Osteoblast (primary cell): ENCODE measurements around the gene RBP7. TPM values are rescaled to one million over a fixed set of nuclear protein-coding genes. Genes with fewer than 3 reads are reported as not detected.
A peak's percentile ranks its signal among the peaks of the same experiment; 100 is the strongest.

Experiments
- DNase-seq: peaks from one replicate; pipeline ENCODE4 v3.0.0; 2011; ENCODE audit warnings: low spot score, mixed read lengths; ENCODE audit not compliant: insufficient read length; ENCODE audit errors: missing footprints
- H2AFZ ChIP-seq: 2 replicates; pipeline ENCODE4 v1.6.0; 2011; ENCODE audit warnings: mild to moderate bottlenecking, low read length
- H3K27ac ChIP-seq: 2 replicates; pipeline ENCODE4 v1.5.1; 2011; ENCODE audit warnings: mild to moderate bottlenecking, low read depth, low read length, moderate library complexity
- H3K27me3 ChIP-seq: 2 replicates; pipeline ENCODE4 v1.6.0; 2012; ENCODE audit warnings: mild to moderate bottlenecking, control low read depth, inconsistent platforms, low read length, moderate library complexity; ENCODE audit not compliant: insufficient read depth
- H3K36me3 ChIP-seq: 2 replicates; pipeline ENCODE4 v1.5.1; 2011; ENCODE audit warnings: mild to moderate bottlenecking, low read length, control low read depth, moderate library complexity; ENCODE audit not compliant: insufficient read depth
- H3K4me1 ChIP-seq: 2 replicates; pipeline ENCODE4 v1.5.1; 2011; ENCODE audit warnings: mild to moderate bottlenecking, low read length, control low read depth, moderate library complexity; ENCODE audit not compliant: insufficient read depth
- H3K4me2 ChIP-seq: 2 replicates; pipeline ENCODE4 v1.6.0; 2011; ENCODE audit warnings: mild to moderate bottlenecking, low read length; ENCODE audit not compliant: insufficient read depth
- H3K4me3 ChIP-seq: fragments of 200-600 bp; sonication (generic); 3 replicates; pipeline ENCODE4 v1.5.1; 2012; ENCODE audit warnings: mild to moderate bottlenecking, low read length, inconsistent platforms; ENCODE audit not compliant: insufficient read depth
- H3K79me2 ChIP-seq: 2 replicates; pipeline ENCODE4 v1.6.0; 2012; ENCODE audit warnings: mild to moderate bottlenecking, low read length, control low read depth, inconsistent platforms; ENCODE audit not compliant: insufficient read depth
- H3K9me3 ChIP-seq: 2 replicates; pipeline ENCODE4 v1.5.1; 2011; ENCODE audit warnings: low read depth, low read length, control low read depth
- H4K20me1 ChIP-seq: 2 replicates; pipeline ENCODE4 v1.6.0; 2012; ENCODE audit warnings: mild to moderate bottlenecking, low read length, control low read depth; ENCODE audit not compliant: insufficient read depth
- CTCF ChIP-seq: IDR thresholded peaks from 2 replicates; pipeline ENCODE4 v1.5.1; 2011; ENCODE audit warnings: mild to moderate bottlenecking, low read depth, low read length, moderate library complexity; ENCODE audit errors: extremely low read depth
- total RNA-seq: library from RNA; depleted of rRNA; stranded (reverse); fragments of >200 nt; gene quantifications from 2 replicates; pipeline ENCODE4 v1.2.3, GENCODE V29; 2012

The RBP7 gene
- total RNA-seq, 1 donor: not detected

- Histone ChIP-seq H3K36me3 (no peaks in the 10 kb centered on the region), H3K4me3 (no peak overlapping the region), H3K27me3 (no peaks in the 10 kb centered on the region), H3K4me2 (no peak overlapping the region), H3K9me3 (no peaks in the 10 kb centered on the region), H4K20me1 (peaks cover 16% of the 10 kb centered on the region), H3K27ac (no peak overlapping the region), H3K79me2 (peaks cover 74% of the 10 kb centered on the region), H2AFZ (no peak overlapping the region), H3K4me1 (peaks cover 24% of the 10 kb centered on the region)
- no peak for TF ChIP-seq CTCF
- DNase-seq: no peak
Observed at GRCh38 chr1:10061276-10061675, 64.2 kb downstream of the RBP7 start.

- H4K20me1 ChIP-seq: peaks cover 15% of the 10 kb centered on the region
- H3K27ac ChIP-seq: no peak overlapping the region
- no peaks in the 10 kb centered on the region for H3K27me3 ChIP-seq
- no peak overlapping the region for H3K4me3 ChIP-seq
- H2AFZ ChIP-seq: no peak overlapping the region
- no peaks in the 10 kb centered on the region for H3K36me3 ChIP-seq
- H3K79me2 ChIP-seq: peaks cover 63% of the 10 kb centered on the region
- TF ChIP-seq CTCF: no peak
- peaks cover 22% of the 10 kb centered on the region for H3K4me1 ChIP-seq
- no peak for DNase-seq
- no peaks in the 10 kb centered on the region for H3K9me3 ChIP-seq
- H3K4me2 ChIP-seq: no peak overlapping the region
Observed at GRCh38 chr1:10063878-10064277, 66.8 kb downstream of the RBP7 start.

GRCh38 chr1:10064416-10065343, 67.7 kb downstream of the RBP7 start:
- no peak for DNase-seq
- peaks cover 10% of the 10 kb centered on the region for H4K20me1 ChIP-seq
- H3K4me1 ChIP-seq: peaks cover 22% of the 10 kb centered on the region

More at GRCh38 chr1:10064416-10065343, 67.7 kb downstream of the RBP7 start:
- H3K9me3 ChIP-seq: no peaks in the 10 kb centered on the region
- H2AFZ ChIP-seq: no peak overlapping the region
- no peaks in the 10 kb centered on the region for H3K36me3 ChIP-seq
- no peaks in the 10 kb centered on the region for H3K27me3 ChIP-seq
- H3K79me2 ChIP-seq: peaks cover 63% of the 10 kb centered on the region
- no peak overlapping the region for H3K4me3 ChIP-seq
- no peak overlapping the region for H3K4me2 ChIP-seq
- H3K27ac ChIP-seq: peak overlapping the region; percentile 7
- no peak for TF ChIP-seq CTCF
